ENCODE measurements around the gene NTSR1.

Gene NTSR1

DNA sequence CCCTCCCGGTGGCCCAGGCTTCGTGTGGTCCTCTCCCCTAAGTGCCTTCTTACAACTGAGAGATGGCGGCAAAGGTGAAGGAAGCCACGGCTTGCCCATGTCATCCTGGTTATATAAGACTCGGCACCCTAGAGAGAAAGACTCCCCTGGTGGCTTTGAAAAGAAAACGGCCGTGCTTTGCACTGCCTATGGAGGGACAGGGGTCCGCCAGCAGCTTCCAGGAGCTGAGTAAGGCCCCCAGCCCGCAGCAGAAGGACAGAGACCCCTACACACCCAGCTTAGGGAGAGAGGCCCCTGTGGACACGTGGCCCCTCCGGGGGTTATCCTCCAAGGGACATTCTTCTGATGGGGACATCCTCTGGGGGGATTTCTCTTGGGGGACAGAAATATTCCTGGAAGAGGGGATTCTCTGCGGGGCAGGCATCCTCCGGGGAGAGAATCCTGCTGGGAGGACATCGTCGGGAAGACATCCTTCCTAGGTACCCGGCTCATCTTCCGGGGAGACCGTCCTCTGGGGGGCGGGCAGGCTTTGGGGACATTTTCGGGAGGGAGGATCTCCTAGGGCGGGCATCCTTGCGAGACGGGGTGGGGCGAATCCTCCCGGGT lies 95.5 kb downstream of the NTSR1 start:
- no peak for DNase-seq (ENCODE audit: low read depth)

DNA sequence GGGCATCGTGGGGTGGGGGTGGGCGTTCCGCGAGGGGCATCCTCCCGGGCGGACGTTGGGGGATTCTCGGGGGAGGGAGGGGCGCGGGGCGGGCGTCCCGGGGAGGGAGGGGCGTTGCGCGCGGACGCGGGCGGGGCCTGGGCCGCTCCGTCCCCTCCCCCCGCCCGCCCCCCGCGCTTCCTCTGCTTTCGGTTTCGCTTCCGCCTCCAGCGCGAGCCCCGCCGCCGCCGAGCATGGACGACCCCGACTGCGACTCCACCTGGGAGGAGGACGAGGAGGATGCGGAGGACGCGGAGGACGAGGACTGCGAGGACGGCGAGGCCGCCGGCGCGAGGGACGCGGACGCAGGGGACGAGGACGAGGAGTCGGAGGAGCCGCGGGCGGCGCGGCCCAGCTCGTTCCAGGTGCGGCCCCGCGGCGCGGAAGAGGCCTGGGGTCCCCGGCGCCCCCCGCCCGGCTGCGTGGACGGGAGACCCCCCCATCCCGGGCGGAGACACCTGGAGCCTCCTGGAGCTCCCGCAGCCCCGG lies 96.1 kb downstream of the NTSR1 start, which contains the start of gene OGFR:
OGFR (plus strand) TSS at position 209 of the 528 bp plus-strand sequence; CDS start at position 234, 25 bp downstream.
- DNase-seq (ENCODE audit: low read depth) = peak; percentile 66

- DNase-seq (ENCODE audit: low read depth) = no peak
These were observed 96.6 kb downstream of the NTSR1 start for GRCh38 chr20:62805155-62805710.

GRCh38 chr20:62805711-62806382 lies 97.2 kb downstream of the NTSR1 start:
- no peak for DNase-seq (ENCODE audit: low read depth)

GRCh38 chr20:62806383-62807050 lies 97.9 kb downstream of the NTSR1 start:
- no peak for DNase-seq (ENCODE audit: low read depth)

DNA sequence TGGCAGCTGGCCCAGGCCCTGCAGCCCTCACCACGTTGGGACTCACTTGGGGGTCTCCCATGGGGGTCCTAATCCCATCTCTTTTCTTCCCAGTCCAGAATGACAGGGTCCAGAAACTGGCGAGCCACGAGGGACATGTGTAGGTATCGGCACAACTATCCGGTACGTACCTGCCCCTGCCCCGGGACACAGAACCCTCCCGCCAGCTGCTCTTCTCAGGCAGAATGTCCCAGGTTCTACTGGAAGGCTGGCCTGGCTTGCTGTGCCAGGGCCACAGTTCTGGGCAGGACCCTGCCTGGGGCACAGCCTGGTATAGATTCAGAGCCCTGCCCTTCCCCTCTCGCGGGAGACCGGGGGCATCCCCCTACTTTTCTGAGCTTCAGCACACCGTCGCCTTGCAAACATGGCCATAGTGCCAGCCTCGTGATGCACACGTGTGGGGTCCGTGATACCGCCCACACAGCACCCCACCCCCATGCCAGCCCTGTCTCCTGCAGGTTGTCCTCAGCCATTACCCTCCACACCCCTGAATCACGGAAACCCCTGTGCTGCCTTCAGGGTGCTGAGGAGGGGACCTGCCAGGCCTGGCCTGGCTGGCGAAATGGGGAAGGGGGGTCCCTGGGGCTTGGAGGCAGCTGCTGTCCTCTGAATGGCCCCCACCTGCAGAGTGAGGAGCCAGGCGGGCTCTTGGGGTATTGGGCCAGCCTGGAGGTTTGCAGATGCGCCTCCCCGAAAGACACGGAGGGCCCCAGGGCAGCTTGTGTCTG lies 99.0 kb downstream of the NTSR1 start:
- no peak for DNase-seq (ENCODE audit: low read depth)

DNA sequence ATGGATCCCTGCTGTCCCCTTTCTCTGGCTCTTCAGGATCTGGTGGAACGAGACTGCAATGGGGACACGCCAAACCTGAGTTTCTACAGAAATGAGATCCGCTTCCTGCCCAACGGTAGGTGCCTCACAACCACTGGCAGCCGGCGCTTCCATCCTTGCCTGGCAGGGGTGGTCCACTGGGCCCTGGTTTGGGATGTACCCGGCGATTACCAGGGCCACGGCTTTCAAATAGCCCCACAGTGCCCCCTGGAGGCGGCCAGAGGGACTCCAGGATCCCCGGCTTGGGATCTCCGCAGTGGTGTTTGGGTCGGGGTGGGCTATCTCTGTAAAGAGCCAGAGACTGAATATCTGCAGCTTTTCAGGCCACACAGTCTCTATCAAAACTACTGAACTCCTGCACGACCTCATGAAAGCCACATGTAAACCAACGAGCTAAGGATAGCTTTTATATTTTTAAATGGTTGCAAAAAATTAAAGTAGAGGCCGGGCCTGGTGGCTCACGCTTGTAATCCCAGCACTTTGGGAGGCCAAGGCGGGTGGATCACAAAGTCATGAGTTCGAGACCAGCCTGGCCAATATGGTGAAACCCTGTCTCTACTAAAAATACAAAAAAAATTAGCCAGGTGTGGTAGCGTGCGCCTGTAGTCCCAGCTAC lies 99.7 kb downstream of the NTSR1 start:
- peak; percentile 71 for DNase-seq (ENCODE audit: low read depth)

DNA sequence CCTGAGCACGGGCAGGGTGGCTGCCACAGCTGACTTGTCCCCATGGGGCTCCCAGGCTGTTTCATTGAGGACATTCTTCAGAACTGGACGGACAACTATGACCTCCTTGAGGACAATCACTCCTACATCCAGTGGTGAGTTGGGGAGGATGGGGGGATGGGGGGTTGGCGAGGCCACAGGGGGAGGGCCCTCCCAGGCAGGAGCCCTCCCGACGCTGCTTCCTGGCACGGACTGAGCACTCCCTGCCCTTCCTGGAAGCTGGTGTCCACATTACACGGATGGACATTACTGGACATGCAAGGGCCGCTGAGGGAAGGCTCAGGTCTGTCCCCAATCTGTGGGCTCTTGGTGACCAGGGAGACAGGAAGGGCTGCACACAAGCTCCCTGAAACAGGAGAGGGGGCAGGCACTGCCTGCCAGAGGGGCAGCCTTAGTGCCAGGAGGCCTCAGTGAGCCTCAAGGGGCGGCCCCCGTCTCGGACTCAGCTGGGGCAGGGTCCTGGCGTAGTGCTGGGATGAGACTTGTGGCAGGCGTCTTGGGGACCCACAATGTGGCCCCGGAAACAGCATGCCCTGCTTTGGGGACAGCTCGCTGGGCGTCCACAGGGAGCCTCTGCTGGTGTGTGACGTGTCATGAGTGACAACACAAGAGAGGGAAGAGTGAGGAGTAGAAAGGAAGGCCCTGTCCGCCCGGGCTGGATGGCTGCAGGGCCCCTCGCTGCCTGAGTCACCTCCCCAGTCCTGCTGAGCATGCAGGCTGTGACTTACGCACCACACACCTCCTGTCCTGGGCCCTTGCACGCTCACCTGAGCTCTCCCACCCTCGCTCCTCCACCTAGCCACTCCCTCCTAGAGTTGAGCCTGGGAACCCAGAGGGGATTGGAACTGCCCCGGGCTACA lies 101.1 kb downstream of the NTSR1 start:
- DNase-seq (ENCODE audit: low read depth) = no peak

DNA sequence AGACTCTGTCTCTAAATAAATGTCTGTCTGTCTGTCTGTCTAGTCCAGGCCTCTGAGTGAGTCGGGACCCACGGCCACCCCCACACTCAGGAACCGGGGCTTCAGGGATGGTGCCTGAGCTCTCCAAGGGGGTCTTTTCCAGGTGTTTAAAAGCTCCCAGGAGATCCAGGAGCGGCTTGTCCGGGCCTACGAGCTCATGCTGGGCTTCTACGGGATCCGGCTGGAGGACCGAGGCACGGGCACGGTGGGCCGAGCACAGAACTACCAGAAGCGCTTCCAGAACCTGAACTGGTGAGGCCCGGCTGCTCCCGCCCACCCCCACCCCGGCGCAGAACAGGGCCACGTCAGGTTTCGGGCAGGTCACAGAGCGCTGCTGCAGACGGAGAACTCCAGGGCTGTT lies 102.7 kb downstream of the NTSR1 start:
- DNase-seq (ENCODE audit: low read depth) = no peak

DNA sequence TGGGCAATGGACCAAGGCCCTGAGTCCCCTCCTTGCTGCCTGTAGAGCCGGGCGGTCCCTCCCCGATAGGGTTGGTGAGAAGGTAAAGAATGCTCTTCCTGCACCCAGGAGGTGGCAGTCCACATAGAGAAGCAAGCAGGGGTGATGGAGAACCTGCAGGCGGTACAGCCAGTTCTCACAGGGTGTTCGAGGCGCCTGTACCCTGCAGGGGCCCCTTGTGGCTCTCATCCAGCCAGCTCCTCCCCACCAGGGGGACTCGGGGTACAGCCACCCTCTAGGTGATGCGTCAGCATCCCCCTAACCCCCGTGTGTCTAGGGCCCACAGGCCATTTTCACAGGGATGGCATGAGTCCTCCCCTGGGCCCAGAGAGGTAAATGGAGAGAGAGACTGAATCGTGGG lies 103.1 kb downstream of the NTSR1 start:
- no peak for DNase-seq (ENCODE audit: low read depth)

All from activated gamma-delta T cell treated with anti-CD3 and anti-CD28 coated beads, Interleukin-2, amount 50 U/mL, for 16 hours (primary cell).